Nephron (organoid): ENCODE data around the gene MPZ.

Source experiments
- H3K27ac Mint-ChIP-seq, 3 experiments: 2 replicates each; pipeline ENCODE4 v1.8.0; 2020; ENCODE audit warnings: mixed read lengths in 3 of 3, mild to moderate bottlenecking in 2 of 3, moderate library complexity in 1 of 3
- H3K27me3 Mint-ChIP-seq: 2 replicates; pipeline ENCODE4 v1.8.0; 2021; ENCODE audit warnings: low read depth, mild to moderate bottlenecking, moderate library complexity, mixed read lengths
- H3K36me3 Mint-ChIP-seq: 2 replicates; pipeline ENCODE4 v1.8.0; 2020; ENCODE audit warnings: low read depth, mixed read lengths
- H3K4me1 Mint-ChIP-seq: 2 replicates; pipeline ENCODE4 v1.8.0; 2020; ENCODE audit warnings: mixed read lengths
- H3K4me3 Mint-ChIP-seq, 3 experiments: 2 replicates each; pipeline ENCODE4 v1.8.0; 2020; ENCODE audit warnings: mild to moderate bottlenecking in 3 of 3, mixed read lengths in 3 of 3, moderate library complexity in 2 of 3
- H3K9me3 Mint-ChIP-seq: 2 replicates; pipeline ENCODE4 v1.8.0; 2020; ENCODE audit warnings: mixed read lengths
- CTCF ChIP-seq, 3 experiments: fragments of 200-600 bp; sonication (generic); IDR thresholded peaks; one replicate each; pipeline ENCODE4 v1.5.0; 2021; ENCODE audit warnings: antibody characterized with exemption in 3 of 3; ENCODE audit not compliant: unreplicated experiment in 3 of 3

MPZ gene

GRCh38 chr1:161309868-161310267 is at the start of gene MPZ:
Gene MPZ, minus strand, starts transcription at chr1:161309968. Its CDS starts 63 bp downstream, at chr1:161309905.
- H3K27ac Mint-ChIP-seq: peak within 1 kb of the TSS in 2 of 3 experiments; percentile 27 to 33

GRCh38 chr1:161359291-161359690 is 49.5 kb upstream of the MPZ start:
- Mint-ChIP-seq H3K9me3 (no peaks in the 10 kb centered on the region), H3K36me3 (peaks cover 43% of the 10 kb centered on the region)
- TF ChIP-seq CTCF (IDR thresholded peaks at IDR 0.05; ENCODE audit: unreplicated experiment in 3 of 3): no peak

More at GRCh38 chr1:161309868-161310267, at the start of gene MPZ:
- TF ChIP-seq CTCF (IDR thresholded peaks at IDR 0.05; ENCODE audit: unreplicated experiment in 3 of 3): no peak
- Mint-ChIP-seq H3K9me3 (no peaks in the 10 kb centered on the region), H3K4me3 (peak within 1 kb of the TSS; percentile 0 to 37 (median 10)), H3K27me3 (peaks cover 16% of the 10 kb centered on the region), H3K36me3 (no peaks in the 10 kb centered on the region), H3K4me1 (peaks cover 22% of the 10 kb centered on the region)

GRCh38 chr1:161357073-161357472 is 47.3 kb upstream of the MPZ start:
- Mint-ChIP-seq H3K4me3 (no peak overlapping the region), H3K9me3 (no peaks in the 10 kb centered on the region), H3K4me1 (peaks cover 8% of the 10 kb centered on the region), H3K36me3 (peaks cover 33% of the 10 kb centered on the region), H3K27me3 (no peaks in the 10 kb centered on the region), H3K27ac (no peak overlapping the region)
- TF ChIP-seq CTCF (IDR thresholded peaks at IDR 0.05; ENCODE audit: unreplicated experiment in 3 of 3): no peak

More at GRCh38 chr1:161359291-161359690, 49.5 kb upstream of the MPZ start:
- peak overlapping the region; percentile 64 to 88 (median 82) for H3K27ac Mint-ChIP-seq
- peaks cover 8% of the 10 kb centered on the region for H3K4me1 Mint-ChIP-seq
- no peaks in the 10 kb centered on the region for H3K27me3 Mint-ChIP-seq
- H3K4me3 Mint-ChIP-seq: no peak overlapping the region

GRCh38 chr1:161351482-161351881 is 41.7 kb upstream of the MPZ start:
- Mint-ChIP-seq H3K4me1 (no peaks in the 10 kb centered on the region), H3K36me3 (peaks cover 25% of the 10 kb centered on the region), H3K27ac (no peak overlapping the region), H3K4me3 (no peak overlapping the region), H3K27me3 (no peaks in the 10 kb centered on the region), H3K9me3 (no peaks in the 10 kb centered on the region)
- no peak for TF ChIP-seq CTCF (IDR thresholded peaks at IDR 0.05; ENCODE audit: unreplicated experiment in 3 of 3)

GRCh38 chr1:161350671-161351070 is 40.9 kb upstream of the MPZ start:
- Mint-ChIP-seq H3K4me1 (no peaks in the 10 kb centered on the region), H3K27ac (no peak overlapping the region)

More at GRCh38 chr1:161350671-161351070, 40.9 kb upstream of the MPZ start:
- TF ChIP-seq CTCF (IDR thresholded peaks at IDR 0.05; ENCODE audit: unreplicated experiment in 3 of 3): no peak
- Mint-ChIP-seq H3K9me3 (no peaks in the 10 kb centered on the region), H3K27me3 (no peaks in the 10 kb centered on the region), H3K36me3 (peaks cover 21% of the 10 kb centered on the region), H3K4me3 (no peak overlapping the region)
